ENCODE data around the gene ZNF536. TPM values are rescaled to one million over a fixed set of nuclear protein-coding genes. Genes with fewer than 3 reads are reported as not detected.

ZNF536 gene
- polyA plus RNA-seq, 1 of the 3 experiments (the other 2 are of a cell fraction), result 0.41 TPM

GRCh38 chr19:30358821-30359580 lies 13.2 kb upstream of the ZNF536 start:
- TF ChIP-seq FOXM1 (IDR thresholded peaks at IDR 0.05; ENCODE audit: low read depth) (no peak), NRF1 (IDR thresholded peaks at IDR 0.05; ENCODE audit: low read depth, low read length) (no peak), REST (IDR thresholded peaks at IDR 0.05; ENCODE audit: low read depth, low read length) (no peak), EP300 (IDR thresholded peaks at IDR 0.05; ENCODE audit: borderline replicate concordance in 1 of 2, low read depth in 1 of 2, low read length in 1 of 2) (no peak), POLR2AphosphoS5 (IDR thresholded peaks at IDR 0.05; ENCODE audit: low read depth, low read length) (no peak)
- TF ChIP-seq, protein P1, sequence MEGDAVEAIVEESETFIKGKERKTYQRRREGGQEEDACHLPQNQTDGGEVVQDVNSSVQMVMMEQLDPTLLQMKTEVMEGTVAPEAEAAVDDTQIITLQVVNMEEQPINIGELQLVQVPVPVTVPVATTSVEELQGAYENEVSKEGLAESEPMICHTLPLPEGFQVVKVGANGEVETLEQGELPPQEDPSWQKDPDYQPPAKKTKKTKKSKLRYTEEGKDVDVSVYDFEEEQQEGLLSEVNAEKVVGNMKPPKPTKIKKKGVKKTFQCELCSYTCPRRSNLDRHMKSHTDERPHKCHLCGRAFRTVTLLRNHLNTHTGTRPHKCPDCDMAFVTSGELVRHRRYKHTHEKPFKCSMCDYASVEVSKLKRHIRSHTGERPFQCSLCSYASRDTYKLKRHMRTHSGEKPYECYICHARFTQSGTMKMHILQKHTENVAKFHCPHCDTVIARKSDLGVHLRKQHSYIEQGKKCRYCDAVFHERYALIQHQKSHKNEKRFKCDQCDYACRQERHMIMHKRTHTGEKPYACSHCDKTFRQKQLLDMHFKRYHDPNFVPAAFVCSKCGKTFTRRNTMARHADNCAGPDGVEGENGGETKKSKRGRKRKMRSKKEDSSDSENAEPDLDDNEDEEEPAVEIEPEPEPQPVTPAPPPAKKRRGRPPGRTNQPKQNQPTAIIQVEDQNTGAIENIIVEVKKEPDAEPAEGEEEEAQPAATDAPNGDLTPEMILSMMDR (IDR thresholded peaks at IDR 0.05), result no peak
- H3K4me3 ChIP-seq (ENCODE audit: low read depth in 2 of 2, low read length in 1 of 2), result no peak overlapping the region

DNA sequence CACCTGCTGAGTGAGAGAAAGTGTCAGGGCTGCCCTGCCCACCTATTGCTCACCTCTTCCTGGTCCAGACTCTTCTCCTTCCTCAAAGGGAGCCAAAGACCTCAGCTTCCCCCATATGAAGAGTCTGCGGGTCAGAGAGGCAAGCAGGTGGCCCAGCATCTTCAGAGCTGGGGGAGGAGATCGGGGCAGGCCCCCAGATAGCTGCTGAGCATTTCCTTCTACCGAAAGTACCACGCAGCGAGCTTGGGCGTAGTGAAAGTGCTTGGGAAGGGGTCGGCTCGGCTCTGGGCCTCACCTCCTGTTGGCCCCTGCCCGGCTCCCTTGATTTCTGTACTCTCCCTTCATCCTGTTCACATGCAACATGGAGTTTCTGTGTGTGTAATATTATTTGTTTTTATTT lies 12.2 kb upstream of the ZNF536 start:
- Histone ChIP-seq H3K9me2 (no peaks in the 10 kb centered on the region), H3K27me3 (ENCODE audit: insufficient read depth) (no peaks in the 10 kb centered on the region), H3K36me3 (replicated peaks in 1 of 2; ENCODE audit: control insufficient read depth in 1 of 2, insufficient read depth in 2 of 2, low read length in 1 of 2) (no peaks in the 10 kb centered on the region), H3K27ac (ENCODE audit: low read depth in 2 of 2, low read length in 1 of 2) (peak overlapping the region in 1 of 2 experiments; percentile 86; a peak in 2 of 4 replicates), H3K9ac (no peak overlapping the region), H3K4me2 (no peak overlapping the region), H3F3A (replicated peaks; ENCODE audit: insufficient read depth) (no peaks in the 10 kb centered on the region), H4K20me1 (ENCODE audit: insufficient read depth) (no peaks in the 10 kb centered on the region), H3K79me2 (ENCODE audit: insufficient read depth) (no peaks in the 10 kb centered on the region), H3K9me3 (no peaks in the 10 kb centered on the region), H3K4me1 (ENCODE audit: control insufficient read depth in 1 of 2, insufficient read depth in 2 of 2, low read depth in 1 of 2, low read length in 1 of 2) (peaks cover 0 to 26% of the 10 kb centered on the region in 2 experiments; a peak in 2 of 4 replicates), H2AFZ (ENCODE audit: low read depth) (no peak overlapping the region), H3K4me3 (ENCODE audit: low read depth in 2 of 2, low read length in 1 of 2) (no peak overlapping the region)
- TF ChIP-seq RCOR1 (IDR thresholded peaks at IDR 0.05; ENCODE audit: low read length) (no peak), MXI1 (IDR thresholded peaks at IDR 0.05; ENCODE audit: low read depth, low read length) (no peak), FOSL2 (IDR thresholded peaks at IDR 0.05; ENCODE audit: borderline replicate concordance, low read depth) (no peak), CHD2 (IDR thresholded peaks at IDR 0.05; ENCODE audit: low read length, partially characterized antibody) (no peak), GABPA (IDR thresholded peaks at IDR 0.05; ENCODE audit: low read depth) (no peak), ZBTB33 (IDR thresholded peaks at IDR 0.05; ENCODE audit: borderline replicate concordance, low read depth) (no peak), FOXJ3 (CRISPR knock-in tag; IDR thresholded peaks at IDR 0.05) (no peak)
- WGBS (ENCODE audit: low lambda C conversion rate), result 36% methylated on average over 7 of the region's 9 CpGs
- ChIA-PET POLR2A (no interaction called here), CTCF (no interaction called here)
- no peak for DNase-seq

More at GRCh38 chr19:30358821-30359580, 13.2 kb upstream of the ZNF536 start:
- H3K27me3 ChIP-seq (ENCODE audit: insufficient read depth), result no peaks in the 10 kb centered on the region
- DNase-seq, result no peak
- H4K20me1 ChIP-seq (ENCODE audit: insufficient read depth), result no peaks in the 10 kb centered on the region
- ChIA-PET POLR2A (no interaction called here), CTCF (interaction anchor here (1.1 to 1.4 kb wide), 3 partner anchors 8 to 130 kb away, joined by 3 to 4 read pairs (median 3); no protein-coding TSS in a partner anchor)
- no peak overlapping the region; a peak in 1 of 4 replicates for H3K27ac ChIP-seq (ENCODE audit: low read depth in 2 of 2, low read length in 1 of 2)
- WGBS (ENCODE audit: low lambda C conversion rate), result 41% methylated on average over 13 of the region's 13 CpGs
- no peak overlapping the region for H3K4me2 ChIP-seq
- no peaks in the 10 kb centered on the region for H3K79me2 ChIP-seq (ENCODE audit: insufficient read depth)
- H3K9me3 ChIP-seq, result no peaks in the 10 kb centered on the region
- no peaks in the 10 kb centered on the region for H3F3A ChIP-seq (replicated peaks; ENCODE audit: insufficient read depth)
- H2AFZ ChIP-seq (ENCODE audit: low read depth), result no peak overlapping the region
- H3K36me3 ChIP-seq (replicated peaks in 1 of 2; ENCODE audit: control insufficient read depth in 1 of 2, insufficient read depth in 2 of 2, low read length in 1 of 2), result no peaks in the 10 kb centered on the region
- peaks cover 0 to 26% of the 10 kb centered on the region in 2 experiments; a peak in 2 of 4 replicates for H3K4me1 ChIP-seq (ENCODE audit: control insufficient read depth in 1 of 2, insufficient read depth in 2 of 2, low read depth in 1 of 2, low read length in 1 of 2)
- H3K9me2 ChIP-seq, result no peaks in the 10 kb centered on the region
- H3K9ac ChIP-seq, result no peak overlapping the region
